Iris pigment epithelial cell (primary cell): ENCODE data around the gene TRIM71.
"Not testable (repeated sequence)": the region's sequence is repeated elsewhere in the genome, so short reads cannot be mapped to it uniquely, and the experiment has no call there.

Experiments used
- DNase-seq: peaks from one replicate; pipeline ENCODE4 v3.0.0-alpha.2; 2011; ENCODE audit warnings: low read depth

TRIM71 gene

DNA sequence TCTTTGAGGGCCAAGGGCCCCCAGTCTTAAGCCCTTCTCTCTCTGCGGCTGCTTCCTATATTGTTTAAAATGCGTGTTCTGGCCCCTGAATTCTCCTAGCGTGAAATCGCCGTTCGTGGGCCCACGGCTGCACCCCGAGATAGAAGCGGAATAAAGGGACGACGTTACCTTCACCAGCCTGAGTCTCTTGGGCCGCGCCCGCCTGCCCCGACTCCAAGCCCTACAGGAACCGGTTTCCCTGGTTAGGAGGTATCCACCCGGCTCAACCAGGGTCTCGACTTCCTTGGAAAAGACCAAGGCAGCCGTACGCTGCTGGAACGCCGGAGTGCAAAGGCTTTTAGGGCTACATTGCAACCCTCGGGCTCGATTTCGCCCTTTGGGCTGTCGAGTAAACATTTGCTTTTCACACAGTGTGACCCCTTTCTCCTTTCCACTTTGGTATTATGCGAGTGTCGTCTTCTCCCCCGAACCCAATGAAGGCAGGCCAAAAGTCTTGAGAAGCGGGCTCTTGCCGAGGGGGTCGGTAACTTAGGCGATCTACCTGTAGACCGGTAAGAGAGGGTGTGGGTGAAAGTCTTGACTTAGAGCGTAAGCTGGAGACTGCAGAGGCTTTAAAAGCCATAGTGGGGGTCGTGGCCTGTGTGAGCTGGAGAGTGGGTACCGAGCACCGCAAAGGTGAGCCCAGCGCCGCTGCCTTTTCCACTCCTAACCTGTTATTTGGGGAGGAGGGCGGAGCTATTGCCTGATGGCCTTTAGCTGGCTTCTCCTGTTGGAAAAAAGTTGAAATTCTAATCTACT lies 2.0 kb downstream of the TRIM71 start:
- no peak for DNase-seq

- no peak for DNase-seq
Observed at GRCh38 chr3:32820430-32820829, 2.6 kb downstream of the TRIM71 start.

DNA sequence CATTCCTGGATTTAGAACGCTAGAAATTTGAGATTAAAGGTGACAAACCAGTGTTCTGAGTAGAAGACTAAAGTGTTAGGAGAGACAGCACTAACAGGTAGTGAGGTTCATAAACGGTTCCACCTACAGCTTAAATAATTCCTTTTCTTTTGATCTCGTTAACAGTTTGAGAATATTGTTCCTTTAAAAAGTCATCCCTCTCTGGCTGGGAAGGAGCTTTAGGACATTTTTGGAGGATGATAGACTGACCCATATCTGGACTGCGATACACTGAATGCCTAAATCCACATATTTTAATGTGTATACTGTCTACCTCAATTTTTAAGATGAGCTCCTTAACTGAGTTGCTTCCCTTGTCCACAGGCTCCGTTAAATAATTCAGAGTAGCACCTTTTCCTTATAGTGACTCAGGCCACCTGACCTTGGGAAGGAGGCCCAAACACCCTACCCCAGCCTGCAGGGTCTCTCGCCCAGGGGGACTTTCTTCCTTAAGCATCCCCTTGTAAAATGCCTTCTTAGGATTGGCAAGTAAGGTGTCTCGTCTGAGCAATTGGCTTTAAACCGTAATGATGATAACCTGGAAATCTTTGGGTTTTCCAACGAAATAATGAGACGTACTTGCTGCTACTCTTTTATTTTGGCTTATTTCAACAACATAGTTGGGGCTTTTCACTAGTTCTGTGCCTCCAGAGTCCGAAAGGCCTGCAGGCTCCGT lies 3.3 kb downstream of the TRIM71 start:
- DNase-seq = no peak

GRCh38 chr3:32821686-32822296 lies 4.0 kb downstream of the TRIM71 start:
- no peak for DNase-seq

DNA sequence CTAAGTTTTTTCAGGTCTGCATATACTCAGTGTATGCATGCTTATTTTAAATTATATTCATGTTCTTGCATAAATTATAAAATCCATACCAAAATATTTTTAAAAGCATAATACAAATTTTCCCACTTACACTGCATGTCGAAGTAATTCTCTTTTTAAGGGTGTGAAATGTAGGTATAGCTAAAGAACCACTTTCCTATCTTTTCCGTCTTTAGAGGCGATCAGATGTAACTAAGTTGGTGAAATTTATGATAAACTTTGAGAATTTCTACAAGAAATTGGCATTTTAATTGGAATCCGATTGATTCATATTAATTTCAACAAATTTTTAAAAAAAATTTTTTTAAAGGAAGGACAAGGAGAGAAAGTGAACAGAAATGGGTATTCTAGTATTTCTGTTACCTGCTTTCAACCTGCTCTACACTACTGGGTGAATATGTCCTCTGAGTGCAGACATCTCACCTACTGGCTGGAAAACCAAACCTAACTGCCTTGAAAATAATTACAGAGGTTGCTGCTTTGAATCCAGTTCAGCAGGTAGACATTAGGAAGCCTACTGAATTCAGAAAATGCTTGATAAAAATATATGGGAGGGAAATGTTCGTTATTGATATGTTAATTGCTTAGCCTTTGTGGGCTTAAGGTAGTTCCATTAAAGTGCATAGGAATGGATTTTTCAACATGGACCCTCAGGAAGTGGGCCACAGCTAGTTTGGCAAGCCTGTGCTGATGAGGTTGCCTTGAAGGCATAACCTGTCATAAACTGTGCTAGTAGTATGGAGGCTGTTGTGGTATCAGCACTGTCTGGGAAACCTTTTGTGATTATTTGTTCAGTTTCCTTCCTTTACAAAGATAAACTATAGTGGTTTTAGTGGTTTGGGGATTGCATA lies 5.1 kb downstream of the TRIM71 start:
- DNase-seq = no peak

DNA sequence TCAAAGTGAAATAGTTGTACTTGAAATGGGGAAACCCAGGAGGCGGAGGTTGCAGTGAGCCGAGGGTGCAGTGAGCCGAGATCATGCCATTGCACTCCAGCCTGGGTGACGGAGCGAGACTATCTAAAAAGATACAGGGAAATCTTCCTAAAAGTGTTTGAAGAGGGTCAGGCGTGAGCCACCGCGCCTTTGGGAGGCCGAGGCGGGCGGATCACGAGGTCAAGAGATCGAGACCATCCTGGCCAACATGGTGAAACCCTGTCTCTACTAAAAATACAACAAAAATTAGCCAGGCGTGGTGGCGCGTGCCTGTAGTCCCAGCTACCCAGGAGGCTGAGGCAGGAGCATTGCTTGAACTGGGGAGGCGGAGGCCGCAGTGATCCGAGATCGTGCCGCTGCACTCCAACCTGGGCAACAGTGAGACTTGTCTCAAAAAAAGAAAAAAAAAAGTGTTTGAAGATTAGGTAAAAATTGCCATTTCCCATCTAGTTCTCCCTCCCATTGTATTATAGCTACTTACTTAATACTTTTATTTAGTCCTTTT lies 5.9 kb downstream of the TRIM71 start:
- DNase-seq = not testable (repeated sequence)

- DNase-seq = no peak
Observed at GRCh38 chr3:32825601-32826375, 8.0 kb downstream of the TRIM71 start.

DNA sequence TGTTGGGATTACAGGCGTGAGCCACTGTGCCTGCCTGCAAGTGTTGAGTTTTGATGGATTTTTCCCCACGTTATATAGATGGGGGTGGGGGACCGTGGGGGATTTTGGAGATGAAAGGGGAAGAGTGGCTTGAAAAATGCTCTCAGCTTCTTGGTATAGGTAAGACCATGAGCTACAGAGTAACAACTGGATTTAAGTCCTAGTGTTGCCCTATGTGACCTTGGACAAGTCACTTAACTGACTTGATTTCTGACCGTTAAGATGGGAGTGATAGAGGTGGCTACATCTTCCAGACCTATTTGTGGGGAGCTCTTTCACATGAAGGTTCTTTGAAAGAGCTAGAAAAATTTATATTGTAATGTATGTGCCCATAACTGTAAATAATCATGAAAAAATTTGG lies 13.3 kb downstream of the TRIM71 start:
- DNase-seq = no peak

DNA sequence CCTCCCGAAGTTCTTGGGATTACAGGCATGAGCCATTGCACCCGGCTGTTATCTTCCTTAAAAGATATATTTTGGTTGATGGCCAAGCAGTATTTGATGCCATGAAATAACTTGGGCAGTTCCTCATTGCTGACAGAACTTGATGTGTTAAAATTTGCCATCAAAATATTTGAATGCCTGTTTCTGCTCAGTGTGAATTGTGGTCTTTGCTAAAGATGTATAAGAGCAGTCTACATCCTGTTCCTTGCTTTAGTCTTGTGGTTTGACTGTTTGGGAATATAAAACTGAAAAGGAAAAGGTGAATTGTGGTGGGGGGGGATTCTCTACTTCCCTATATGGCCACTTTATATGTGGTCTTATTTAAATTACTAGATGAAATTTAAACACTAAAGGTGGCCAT lies 14.0 kb downstream of the TRIM71 start:
- DNase-seq = no peak

DNA sequence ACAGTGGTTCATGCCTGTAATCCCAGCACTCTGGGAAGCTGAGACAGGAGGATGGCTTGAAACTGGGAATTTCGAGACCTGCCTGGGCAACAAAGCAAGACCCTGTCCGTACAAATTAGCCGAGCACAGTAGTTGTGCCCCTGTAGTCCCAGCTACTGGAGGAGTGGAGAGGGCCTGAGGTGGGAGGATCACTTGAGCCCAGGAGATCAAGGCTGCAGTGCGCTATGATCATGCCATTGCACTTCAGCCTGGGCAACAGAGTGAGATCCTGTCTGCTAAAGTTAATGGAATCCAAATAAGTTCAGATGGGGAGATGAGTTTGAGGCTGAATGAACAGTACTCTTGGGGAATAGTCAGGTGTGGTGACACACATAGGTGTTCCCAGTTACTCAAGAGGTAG lies 14.4 kb downstream of the TRIM71 start:
- no peak for DNase-seq

GRCh38 chr3:32835049-32835371 lies 17.2 kb downstream of the TRIM71 start:
- DNase-seq = no peak

- no peak for DNase-seq
Observed at GRCh38 chr3:32835961-32836360, 18.2 kb downstream of the TRIM71 start.

- DNase-seq = no peak
Observed at GRCh38 chr3:32836601-32837000, 18.8 kb downstream of the TRIM71 start.

GRCh38 chr3:32837366-32837765 lies 19.6 kb downstream of the TRIM71 start:
- no peak for DNase-seq

- no peak for DNase-seq
Observed at GRCh38 chr3:32837789-32838188, 20.0 kb downstream of the TRIM71 start.

DNA sequence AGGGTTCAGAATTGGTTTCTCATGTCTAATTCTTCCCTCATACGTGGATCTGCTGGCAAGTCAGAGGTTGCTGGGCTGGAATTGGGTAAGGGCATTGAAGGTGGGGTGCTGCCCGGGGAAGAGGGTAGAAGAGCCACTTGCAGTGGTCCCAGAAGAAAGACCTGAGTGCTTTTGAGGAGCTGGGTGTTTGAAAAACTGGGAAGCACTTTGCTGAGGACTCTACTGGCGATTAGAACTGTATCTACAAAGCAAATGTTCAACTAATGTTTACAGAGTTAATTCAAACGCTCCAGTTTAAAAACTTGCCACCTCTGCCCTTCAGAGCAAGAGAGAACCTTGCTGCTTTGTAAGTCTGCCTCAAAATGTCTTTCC lies 21.9 kb downstream of the TRIM71 start:
- no peak for DNase-seq

GRCh38 chr3:32840086-32840841 lies 22.5 kb downstream of the TRIM71 start:
- no peak for DNase-seq

GRCh38 chr3:32841341-32841740 lies 23.5 kb downstream of the TRIM71 start:
- no peak for DNase-seq

- no peak for DNase-seq
Observed at GRCh38 chr3:32841867-32842470, 24.2 kb downstream of the TRIM71 start.

DNA sequence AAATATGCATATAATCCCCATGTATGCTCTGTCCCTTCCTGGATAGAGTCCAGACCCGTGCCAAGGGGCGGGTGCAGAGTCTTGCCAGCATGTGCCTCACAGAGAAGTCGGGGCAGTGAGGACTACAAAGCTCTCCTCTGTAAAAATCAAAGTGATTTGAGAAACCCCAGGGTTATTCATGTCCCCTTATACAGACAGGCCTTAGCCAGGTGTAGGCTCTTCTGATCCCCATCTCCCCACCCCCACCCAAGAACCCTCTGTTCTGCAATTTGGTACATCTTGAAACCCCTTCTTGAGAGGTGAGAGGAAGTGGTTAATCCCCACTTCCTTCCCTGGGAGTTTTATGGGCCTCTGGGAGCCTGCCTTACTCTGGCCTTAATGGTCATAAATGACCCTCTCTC lies 24.7 kb downstream of the TRIM71 start:
- no peak for DNase-seq
